ENCODE results near the gene MAP3K4.

Gene MAP3K4

GRCh38 chr6:161001421-161001820 lies 9.9 kb downstream of the MAP3K4 start:
- no peak for DNase-seq

GRCh38 chr6:161003336-161003735 lies 11.8 kb downstream of the MAP3K4 start:
- no peak for DNase-seq

GRCh38 chr6:161008245-161008644 lies 16.7 kb downstream of the MAP3K4 start:
- no peak for DNase-seq

GRCh38 chr6:161009991-161010390 lies 18.4 kb downstream of the MAP3K4 start:
- DNase-seq, result no peak

GRCh38 chr6:161010418-161010817 lies 18.8 kb downstream of the MAP3K4 start:
- DNase-seq, result no peak

GRCh38 chr6:161011492-161012480 lies 20.2 kb downstream of the MAP3K4 start:
- DNase-seq, result no peak

GRCh38 chr6:161013695-161014094 lies 22.1 kb downstream of the MAP3K4 start:
- no peak for DNase-seq

GRCh38 chr6:161017766-161018564 lies 26.4 kb downstream of the MAP3K4 start:
- DNase-seq, result no peak

- DNase-seq, result no peak
Observed at GRCh38 chr6:161019324-161019839, 27.8 kb downstream of the MAP3K4 start.

- DNase-seq, result no peak
Observed at GRCh38 chr6:161021543-161021942, 30.0 kb downstream of the MAP3K4 start.

GRCh38 chr6:161021998-161022743 lies 30.6 kb downstream of the MAP3K4 start:
- DNase-seq, result no peak

GRCh38 chr6:161023316-161023715 lies 31.7 kb downstream of the MAP3K4 start:
- DNase-seq, result no peak

- DNase-seq, result no peak
Observed at GRCh38 chr6:161024364-161024920, 32.9 kb downstream of the MAP3K4 start.

- DNase-seq, result no peak
Observed at GRCh38 chr6:161027385-161027784, 35.8 kb downstream of the MAP3K4 start.

GRCh38 chr6:161029195-161029809 lies 37.7 kb downstream of the MAP3K4 start:
- no peak for DNase-seq

GRCh38 chr6:161031721-161032495 lies 40.3 kb downstream of the MAP3K4 start:
- DNase-seq, result no peak

- DNase-seq, result no peak
Observed at GRCh38 chr6:161033667-161034066, 42.1 kb downstream of the MAP3K4 start.

GRCh38 chr6:161035182-161035980 lies 43.8 kb downstream of the MAP3K4 start:
- no peak for DNase-seq

- DNase-seq, result no peak
Observed at GRCh38 chr6:161035981-161036263, 44.4 kb downstream of the MAP3K4 start.

GRCh38 chr6:161037873-161038228 lies 46.3 kb downstream of the MAP3K4 start:
- no peak for DNase-seq

Measured in CD4-positive, alpha-beta T cell treated with Interleukin-17A for 4 hours (primary cell).